SH-SY5Y (cell line): ENCODE measurements around the gene TMEM120B.

Source experiments
- GATA2 ChIP-seq: IDR thresholded peaks from 2 replicates; pipeline ENCODE4 v1.6.1; 2011; ENCODE audit warnings: mild to moderate bottlenecking, low read depth, low read length
- GATA3 ChIP-seq: IDR thresholded peaks from 2 replicates; pipeline ENCODE4 v1.6.1; 2011; ENCODE audit warnings: low read depth, mild to moderate bottlenecking, low read length, moderate library complexity

The TMEM120B gene

DNA sequence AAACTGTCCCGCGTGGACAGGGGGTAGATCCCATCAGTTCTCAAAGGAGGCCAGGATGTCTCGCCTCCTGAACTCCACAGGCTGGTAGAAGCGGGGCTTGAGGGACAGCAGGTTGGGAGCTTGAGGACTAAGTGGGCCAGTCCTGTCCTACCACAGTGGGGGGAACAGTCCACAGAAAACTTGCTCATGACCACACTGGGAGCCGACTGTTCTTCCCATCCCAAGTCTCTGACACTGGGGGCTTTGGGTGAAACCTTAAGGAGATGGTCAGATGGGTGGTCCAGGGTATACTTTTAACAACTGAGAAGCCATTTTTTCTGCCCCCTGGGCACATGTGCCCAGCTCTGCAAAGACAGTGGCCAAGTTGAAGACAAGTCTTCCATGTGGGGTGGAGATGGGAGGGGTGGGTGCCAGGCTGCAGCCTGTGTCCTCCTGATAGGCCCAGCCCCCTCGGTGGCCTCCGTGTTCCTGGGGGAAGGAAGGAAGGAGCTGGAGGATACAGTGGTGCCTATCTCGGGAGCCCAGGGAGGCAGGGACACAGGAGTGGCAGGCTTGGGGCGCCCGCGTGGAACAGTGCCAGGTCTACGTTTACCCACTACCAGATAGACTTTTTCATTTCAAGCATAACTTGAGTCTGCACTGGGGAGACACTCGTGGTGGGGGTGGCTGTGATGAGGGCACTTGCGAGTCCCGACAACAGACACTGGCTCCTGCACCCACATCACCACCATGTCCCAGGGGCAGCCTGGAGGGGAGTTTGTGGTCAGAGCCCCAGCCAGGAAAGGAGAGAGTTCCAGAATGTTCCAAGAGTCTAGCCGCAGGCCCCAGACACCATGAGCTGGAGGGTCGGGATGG is 66.2 kb downstream of the TMEM120B start:
- TF ChIP-seq GATA3 = no peak
- TF ChIP-seq GATA2 = no peak

- TF ChIP-seq GATA3 (no peak), GATA2 (no peak)
These were observed 66.9 kb downstream of the TMEM120B start for GRCh38 chr12:121779422-121779895.

- TF ChIP-seq GATA3 = no peak
- TF ChIP-seq GATA2 = no peak
These were observed 67.9 kb downstream of the TMEM120B start for GRCh38 chr12:121780429-121780828.

DNA sequence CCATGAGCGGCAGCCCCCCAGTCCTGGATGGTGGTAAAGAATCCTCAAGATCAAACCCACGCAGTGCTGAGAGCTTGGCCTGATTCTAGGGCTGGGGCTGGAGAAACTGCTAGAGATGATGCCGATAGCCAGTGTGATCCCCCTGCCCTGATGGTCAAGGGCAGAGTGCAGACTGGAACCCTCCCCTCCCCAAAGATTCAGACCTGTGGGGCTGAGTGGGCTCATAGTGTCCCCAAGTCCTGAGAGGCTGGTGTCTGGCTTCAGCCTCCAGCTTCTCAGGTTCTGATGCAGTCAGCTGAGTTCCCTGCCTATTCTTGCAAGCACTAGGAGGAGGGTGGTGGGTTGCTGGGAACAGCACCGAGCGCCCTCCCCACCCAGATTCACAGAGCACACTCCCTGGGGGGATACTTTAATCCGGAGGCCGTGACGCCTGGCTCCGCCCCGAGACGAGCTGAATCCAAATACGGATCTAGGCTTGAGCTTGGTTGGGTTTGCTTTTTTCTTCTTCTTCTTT is 69.0 kb downstream of the TMEM120B start:
- TF ChIP-seq GATA2 = no peak

DNA sequence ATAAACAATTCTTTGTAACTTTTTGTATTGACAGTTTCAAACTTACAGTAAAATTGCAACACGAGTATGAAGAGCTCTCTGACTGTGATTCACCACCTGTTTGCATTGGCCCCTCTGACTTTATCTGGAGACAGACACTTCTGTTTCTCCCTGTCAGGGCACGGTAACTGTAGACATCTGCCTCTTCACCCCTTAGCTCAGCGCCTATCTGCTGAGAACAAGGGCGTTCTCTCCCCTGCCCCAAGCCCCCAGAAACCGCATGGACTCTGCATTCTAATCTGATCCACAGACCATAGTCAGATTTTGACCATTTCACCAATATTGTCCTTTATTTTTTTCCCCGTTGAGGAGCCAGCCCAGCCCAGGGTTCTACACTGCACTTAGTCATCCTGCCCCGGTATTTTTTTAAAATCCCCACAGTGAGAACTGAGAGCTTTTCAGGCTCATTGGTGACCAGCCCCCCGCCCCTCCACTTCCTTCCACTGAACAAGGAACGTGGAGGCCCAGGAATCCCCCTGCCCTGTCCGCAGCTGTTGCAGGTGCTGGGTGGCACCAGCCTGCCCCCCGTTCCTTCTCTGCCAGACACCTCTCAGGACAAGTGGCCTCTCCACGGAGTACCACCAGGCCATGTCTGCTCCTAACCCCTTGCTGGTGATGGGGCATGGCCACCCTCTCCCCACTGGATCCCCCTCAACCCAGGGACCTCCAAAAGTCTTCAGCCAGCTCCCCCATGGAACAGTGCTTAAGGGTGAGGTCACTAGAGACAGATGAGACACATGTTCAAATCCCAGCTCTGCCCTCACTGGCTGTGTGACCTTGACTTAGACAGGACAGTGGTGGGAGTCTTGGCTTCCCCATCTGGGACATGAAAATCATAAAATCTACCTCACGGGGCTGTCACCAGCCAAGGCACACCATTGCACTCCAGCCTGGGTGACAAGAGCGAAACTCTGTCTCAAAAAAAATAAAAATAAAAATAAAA is 69.7 kb downstream of the TMEM120B start:
- TF ChIP-seq GATA3 (no peak), GATA2 (no peak)

GRCh38 chr12:121783766-121784165 is 71.2 kb downstream of the TMEM120B start:
- TF ChIP-seq GATA3 = no peak
- TF ChIP-seq GATA2 = no peak

- no peak for TF ChIP-seq GATA3
- TF ChIP-seq GATA2 = no peak
These were observed 71.9 kb downstream of the TMEM120B start for GRCh38 chr12:121784460-121784859.

GRCh38 chr12:121786440-121786825 is 73.9 kb downstream of the TMEM120B start:
- TF ChIP-seq GATA2 (no peak), GATA3 (no peak)

- no peak for TF ChIP-seq GATA2
- no peak for TF ChIP-seq GATA3
These were observed 74.8 kb downstream of the TMEM120B start for GRCh38 chr12:121787063-121788025.

DNA sequence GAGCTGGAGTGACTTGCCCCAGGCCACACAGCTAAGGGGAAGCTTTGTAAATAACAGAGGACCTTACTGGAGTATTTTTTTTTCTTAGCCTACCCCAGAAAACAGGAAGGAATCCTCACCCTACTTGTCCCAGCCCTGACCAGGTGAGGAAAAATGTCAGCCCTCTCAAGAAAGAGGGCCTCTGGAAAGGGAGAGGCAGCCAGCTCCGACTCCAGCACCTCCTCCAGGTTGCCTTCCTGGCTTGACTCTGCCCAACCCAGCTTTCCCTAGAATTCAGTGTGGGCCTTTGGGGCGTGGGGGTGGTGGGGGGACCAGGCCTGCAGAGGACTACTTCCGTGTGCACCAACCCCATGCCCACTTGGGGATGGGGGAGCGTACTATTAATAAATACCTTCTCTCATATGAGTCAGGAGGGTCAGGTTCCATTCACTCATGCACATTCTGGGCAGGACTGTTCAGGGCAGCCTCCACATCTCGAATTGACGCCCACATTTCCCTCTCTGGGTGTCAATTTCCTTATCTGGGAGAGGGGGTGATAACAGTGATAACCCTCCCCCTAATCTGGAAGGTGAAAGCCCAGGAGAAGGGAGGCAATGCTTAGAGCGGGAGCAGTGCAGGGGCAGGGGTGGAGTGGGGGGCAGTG is 75.7 kb downstream of the TMEM120B start:
- TF ChIP-seq GATA2 (no peak), GATA3 (no peak)

DNA sequence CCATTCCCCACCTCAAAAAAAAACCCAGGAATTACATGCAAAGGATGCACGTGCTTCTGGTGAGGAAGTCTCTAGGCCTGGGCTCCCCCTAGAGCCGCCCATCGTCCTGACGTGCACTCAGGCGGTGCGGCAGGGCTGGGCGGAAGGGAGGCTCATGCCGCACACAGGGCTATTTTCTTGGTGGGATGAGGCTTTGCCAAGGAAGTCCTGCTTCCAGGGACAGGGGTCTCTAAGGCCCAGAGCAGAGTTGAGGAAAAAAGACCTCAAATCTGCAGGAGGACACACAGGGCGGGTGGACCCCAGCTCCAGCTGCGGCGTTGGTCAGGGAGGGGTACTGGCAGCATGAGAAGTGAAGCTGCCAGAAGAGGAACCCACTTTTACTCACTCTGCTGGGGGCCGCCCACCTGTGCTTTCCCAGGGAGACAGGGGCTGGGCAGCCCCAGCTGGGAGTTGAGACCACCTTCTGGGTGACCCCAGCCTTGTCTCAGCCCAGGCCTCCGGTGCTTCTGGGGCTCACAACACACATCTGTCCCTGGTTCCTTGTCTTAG is 76.8 kb downstream of the TMEM120B start:
- TF ChIP-seq GATA3 (no peak), GATA2 (no peak)
